Mesendoderm (in vitro differentiated cells): Measurements from ENCODE around the gene PP2D1.
"Not testable (repeated sequence)": the region's sequence is repeated elsewhere in the genome, so short reads cannot be mapped to it uniquely, and the experiment has no call there.

ENCODE experiments used
- DNase-seq: peaks from one replicate; pipeline ENCODE4 v3.0.0; 2013
- H2AK5ac ChIP-seq: 2 replicates; pipeline ENCODE4 v1.6.1; 2013; ENCODE audit warnings: low read length, inconsistent platforms
- H2BK120ac ChIP-seq: 2 replicates; pipeline ENCODE4 v1.6.1; 2013; ENCODE audit warnings: low read depth, mild to moderate bottlenecking, low read length, moderate library complexity, mixed read lengths
- H2BK15ac ChIP-seq: replicated peaks from 2 replicates; pipeline ENCODE4 v1.6.1; 2013; ENCODE audit warnings: low read depth, mild to moderate bottlenecking, moderate library complexity
- H2BK5ac ChIP-seq: 2 replicates; pipeline ENCODE4 v1.6.1; 2013; ENCODE audit warnings: low read length, inconsistent platforms
- H3K18ac ChIP-seq: 2 replicates; pipeline ENCODE4 v1.6.1; 2013; ENCODE audit warnings: mild to moderate bottlenecking, low read length, mixed read lengths
- H3K23ac ChIP-seq: one replicate; pipeline ENCODE4 v1.6.1; 2013; ENCODE audit warnings: low read length
- H3K27ac ChIP-seq: 2 replicates; pipeline ENCODE4 v1.5.1; 2013; ENCODE audit warnings: low read depth, mild to moderate bottlenecking, inconsistent platforms, low read length, moderate library complexity
- H3K27me3 ChIP-seq: 2 replicates; pipeline ENCODE4 v1.6.1; 2013; ENCODE audit warnings: low read length, control low read depth, mild to moderate bottlenecking, inconsistent platforms; ENCODE audit not compliant: insufficient read depth, poor library complexity
- H3K36me3 ChIP-seq: 2 replicates; pipeline ENCODE4 v1.6.1; 2013; ENCODE audit warnings: low read length, inconsistent platforms; ENCODE audit not compliant: control insufficient read depth, insufficient read depth
- H3K4ac ChIP-seq: one replicate; pipeline ENCODE4 v1.6.1; 2013; ENCODE audit warnings: low read depth, mild to moderate bottlenecking, low read length, moderate library complexity
- H3K4me1 ChIP-seq: 2 replicates; pipeline ENCODE4 v1.6.1; 2013; ENCODE audit warnings: low read depth, low read length, inconsistent platforms; ENCODE audit not compliant: control insufficient read depth
- H3K4me2 ChIP-seq: 2 replicates; pipeline ENCODE4 v1.6.1; 2013; ENCODE audit warnings: low read length
- H3K4me3 ChIP-seq: 2 replicates; pipeline ENCODE4 v1.5.1; 2013; ENCODE audit warnings: mild to moderate bottlenecking, low read length
- H3K56ac ChIP-seq: one replicate; pipeline ENCODE4 v1.6.1; 2013; ENCODE audit warnings: low read length
- H3K79me1 ChIP-seq: 2 replicates; pipeline ENCODE4 v1.6.1; 2013; ENCODE audit warnings: low read length, inconsistent platforms
- H3K79me2 ChIP-seq: 2 replicates; pipeline ENCODE4 v1.6.1; 2013; ENCODE audit warnings: mild to moderate bottlenecking, low read length; ENCODE audit not compliant: control insufficient read depth, insufficient read depth
- H3K9ac ChIP-seq: 2 replicates; pipeline ENCODE4 v1.6.1; 2013; ENCODE audit warnings: low read length, inconsistent platforms
- H4K5ac ChIP-seq: one replicate; pipeline ENCODE4 v1.6.1; 2013; ENCODE audit warnings: low read length
- H4K8ac ChIP-seq: one replicate; pipeline ENCODE4 v1.6.1; 2013; ENCODE audit warnings: low read depth, mild to moderate bottlenecking, control low read depth, low read length, moderate library complexity
- WGBS: extraction: QIAGEN DNeasy Blood & Tissue Kit; methylation state at CpG from one replicate; pipeline ENCODE4 v1.1.7; 2013; ENCODE audit warnings: low lambda C conversion rate, missing lambda C conversion rate; ENCODE audit not compliant: insufficient coverage; ENCODE audit errors: extremely low coverage; 5-methylcytosine and 5-hydroxymethylcytosine counted together

The PP2D1 gene

GRCh38 chr3:20027136-20027535 is 15.1 kb upstream of the PP2D1 start:
- Histone ChIP-seq H2BK5ac (no peak overlapping the region), H3K27ac (no peak overlapping the region), H3K9ac (no peak overlapping the region), H3K36me3 (no peaks in the 10 kb centered on the region), H3K56ac (no peak overlapping the region), H3K4ac (no peak overlapping the region), H2AK5ac (no peak overlapping the region), H3K4me1 (no peaks in the 10 kb centered on the region), H3K4me2 (no peak overlapping the region), H3K23ac (no peak overlapping the region), H3K79me2 (no peaks in the 10 kb centered on the region), H4K8ac (no peak overlapping the region), H2BK120ac (no peak overlapping the region), H3K79me1 (no peaks in the 10 kb centered on the region), H3K18ac (no peak overlapping the region), H2BK15ac (no peak overlapping the region), H3K4me3 (no peak overlapping the region), H3K27me3 (no peaks in the 10 kb centered on the region), H4K5ac (no peak overlapping the region)
- no peak for DNase-seq
- WGBS = no CpG with 5 or more reads among the region's 4 CpGs

GRCh38 chr3:20023623-20024405 is 11.8 kb upstream of the PP2D1 start:
- H4K5ac ChIP-seq = no peak overlapping the region
- no peak overlapping the region for H3K4ac ChIP-seq
- no CpG with 5 or more reads among the region's 2 CpGs for WGBS
- H3K56ac ChIP-seq = no peak overlapping the region
- no peaks in the 10 kb centered on the region for H3K79me2 ChIP-seq
- H2BK120ac ChIP-seq = no peak overlapping the region
- H3K18ac ChIP-seq = no peak overlapping the region
- no peak overlapping the region for H2BK5ac ChIP-seq
- no peak overlapping the region for H3K4me3 ChIP-seq
- no peaks in the 10 kb centered on the region for H3K27me3 ChIP-seq
- H3K9ac ChIP-seq = no peak overlapping the region
- H3K4me1 ChIP-seq = no peaks in the 10 kb centered on the region
- no peak overlapping the region for H3K4me2 ChIP-seq
- no peaks in the 10 kb centered on the region for H3K79me1 ChIP-seq
- H2AK5ac ChIP-seq = no peak overlapping the region
- no peak for DNase-seq
- no peak overlapping the region for H3K27ac ChIP-seq
- H3K36me3 ChIP-seq = no peaks in the 10 kb centered on the region
- H3K23ac ChIP-seq = no peak overlapping the region
- no peak overlapping the region for H2BK15ac ChIP-seq
- no peak overlapping the region for H4K8ac ChIP-seq

- Histone ChIP-seq H3K36me3 (no peaks in the 10 kb centered on the region), H2BK120ac (no peak overlapping the region), H3K4me3 (no peak overlapping the region), H3K9ac (no peak overlapping the region), H2AK5ac (no peak overlapping the region), H3K4me1 (no peaks in the 10 kb centered on the region), H4K8ac (no peak overlapping the region), H3K4ac (no peak overlapping the region), H3K18ac (no peak overlapping the region), H3K56ac (no peak overlapping the region), H3K27me3 (no peaks in the 10 kb centered on the region), H3K79me2 (no peaks in the 10 kb centered on the region), H3K79me1 (no peaks in the 10 kb centered on the region), H3K27ac (no peak overlapping the region), H3K4me2 (no peak overlapping the region), H2BK5ac (no peak overlapping the region), H2BK15ac (no peak overlapping the region), H3K23ac (no peak overlapping the region), H4K5ac (no peak overlapping the region)
- WGBS = no CpG with 5 or more reads among the region's 2 CpGs
- DNase-seq = no peak
Measured at GRCh38 chr3:20022954-20023622, 11.0 kb upstream of the PP2D1 start.

DNA sequence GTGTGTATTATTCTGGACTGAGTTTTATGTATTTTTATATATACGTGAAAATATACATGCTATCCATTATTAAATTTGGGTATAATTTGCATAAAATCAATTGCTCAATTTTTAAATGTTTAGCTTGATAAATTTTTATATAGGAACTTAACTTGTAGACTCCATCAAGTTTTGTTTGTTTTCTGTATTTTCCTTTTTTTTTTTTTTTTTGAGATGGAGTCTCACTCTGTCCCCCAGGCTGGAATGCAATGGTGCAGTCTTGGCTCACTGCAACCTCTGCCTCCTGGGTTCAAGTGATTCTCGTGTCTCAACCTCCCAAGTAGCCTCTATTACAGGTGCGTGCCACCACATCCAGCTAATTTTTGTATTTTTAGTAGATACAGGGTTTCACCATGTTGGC is 4.0 kb upstream of the PP2D1 start:
- H4K8ac ChIP-seq, H2BK120ac ChIP-seq, H3K4me1 ChIP-seq, H2BK5ac ChIP-seq, H3K56ac ChIP-seq, H3K4me3 ChIP-seq, H3K4me2 ChIP-seq, H3K79me1 ChIP-seq, H3K36me3 ChIP-seq, H2BK15ac ChIP-seq, DNase-seq, H3K23ac ChIP-seq, H2AK5ac ChIP-seq, H3K9ac ChIP-seq, H3K18ac ChIP-seq, H3K27me3 ChIP-seq, H3K4ac ChIP-seq, H3K79me2 ChIP-seq, H3K27ac ChIP-seq, H4K5ac ChIP-seq: not testable (repeated sequence)
- no CpG with 5 or more reads among the region's 3 CpGs for WGBS

DNA sequence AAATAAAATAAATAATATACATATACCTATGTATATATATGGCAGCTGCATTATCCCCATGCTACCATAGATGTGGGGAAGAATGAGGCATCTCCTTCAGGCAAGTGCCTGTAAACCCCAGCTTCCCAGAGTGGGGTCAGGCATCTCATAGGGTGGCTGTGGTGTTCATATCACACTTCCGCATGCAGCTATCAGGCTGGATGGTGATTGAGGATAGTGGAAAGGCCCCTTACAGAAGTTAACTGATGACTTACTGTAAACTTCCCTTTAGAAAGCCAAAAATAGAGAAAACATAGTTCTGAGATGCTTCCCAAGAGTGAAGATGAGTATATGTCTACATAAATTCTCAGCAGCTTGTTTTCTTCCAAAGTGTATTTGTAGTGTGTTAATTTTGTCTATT is 3.5 kb upstream of the PP2D1 start:
- H3K23ac ChIP-seq = no peak overlapping the region
- H3K18ac ChIP-seq = no peak overlapping the region
- no peaks in the 10 kb centered on the region for H3K27me3 ChIP-seq
- H4K5ac ChIP-seq = no peak overlapping the region
- H2AK5ac ChIP-seq = no peak overlapping the region
- H3K27ac ChIP-seq = no peak overlapping the region
- no peaks in the 10 kb centered on the region for H3K36me3 ChIP-seq
- no peak overlapping the region for H3K4ac ChIP-seq
- WGBS = no CpG with 5 or more reads among the region's 1 CpG
- no peaks in the 10 kb centered on the region for H3K79me1 ChIP-seq
- H3K4me2 ChIP-seq = no peak overlapping the region
- H3K4me1 ChIP-seq = no peaks in the 10 kb centered on the region
- no peak overlapping the region for H2BK5ac ChIP-seq
- H3K4me3 ChIP-seq = no peak overlapping the region
- H3K56ac ChIP-seq = no peak overlapping the region
- no peak overlapping the region for H3K9ac ChIP-seq
- no peaks in the 10 kb centered on the region for H3K79me2 ChIP-seq
- H2BK120ac ChIP-seq = no peak overlapping the region
- no peak for DNase-seq
- H4K8ac ChIP-seq = no peak overlapping the region
- H2BK15ac ChIP-seq = no peak overlapping the region
